ENCODE measurements around the gene FIGNL2.
"Not testable (repeated sequence)": the region's sequence is repeated elsewhere in the genome, so short reads cannot be mapped to it uniquely, and the experiment has no call there.

GRCh38 chr12:51885294-51886020 is 36.9 kb upstream of the FIGNL2 start:
- TF ChIP-seq CTCF (IDR thresholded peaks at IDR 0.05; ENCODE audit: insufficient read depth, low read depth, low read length); EZH2 (IDR thresholded peaks at IDR 0.05; ENCODE audit: insufficient read depth, low read length): not testable (repeated sequence)
